ENCODE results near the gene PPP2R2B. TPM values are rescaled to one million over a fixed set of nuclear protein-coding genes. Genes with fewer than 3 reads are reported as not detected.

Gene PPP2R2B
- total RNA-seq, 4 donors from 2014 or later, result 1.2 to 2.9 (median 1.9) TPM

DNA sequence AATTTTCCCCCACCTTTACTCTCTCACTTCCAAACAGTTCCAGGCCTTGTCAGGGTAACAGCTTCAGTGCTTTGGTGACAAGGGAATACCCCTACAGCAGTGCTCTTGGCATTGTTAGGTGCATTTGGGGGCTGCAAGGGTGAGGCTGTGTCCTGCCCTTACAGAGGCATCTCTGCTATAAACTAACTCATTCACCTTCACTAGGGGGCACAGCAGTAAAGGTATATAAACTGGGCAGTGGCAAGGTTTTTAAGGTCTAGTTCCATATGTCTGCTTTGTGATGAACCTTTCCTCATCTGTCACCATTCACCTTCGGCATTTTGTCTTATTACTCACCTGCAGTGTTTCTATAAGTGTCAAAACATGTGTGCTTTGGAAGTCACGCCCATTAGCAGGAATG is 283.5 kb downstream of the PPP2R2B start:
- Histone ChIP-seq H3K27ac (no peak overlapping the region), H3K4me1 (no peaks in the 10 kb centered on the region), H3K36me3 (no peaks in the 10 kb centered on the region), H3K4me3 (no peak overlapping the region), H3K9me3 (no peaks in the 10 kb centered on the region), H3K27me3 (no peaks in the 10 kb centered on the region)
- no peak for TF ChIP-seq POLR2A (IDR thresholded peaks at IDR 0.05)
- TF ChIP-seq, protein P1, sequence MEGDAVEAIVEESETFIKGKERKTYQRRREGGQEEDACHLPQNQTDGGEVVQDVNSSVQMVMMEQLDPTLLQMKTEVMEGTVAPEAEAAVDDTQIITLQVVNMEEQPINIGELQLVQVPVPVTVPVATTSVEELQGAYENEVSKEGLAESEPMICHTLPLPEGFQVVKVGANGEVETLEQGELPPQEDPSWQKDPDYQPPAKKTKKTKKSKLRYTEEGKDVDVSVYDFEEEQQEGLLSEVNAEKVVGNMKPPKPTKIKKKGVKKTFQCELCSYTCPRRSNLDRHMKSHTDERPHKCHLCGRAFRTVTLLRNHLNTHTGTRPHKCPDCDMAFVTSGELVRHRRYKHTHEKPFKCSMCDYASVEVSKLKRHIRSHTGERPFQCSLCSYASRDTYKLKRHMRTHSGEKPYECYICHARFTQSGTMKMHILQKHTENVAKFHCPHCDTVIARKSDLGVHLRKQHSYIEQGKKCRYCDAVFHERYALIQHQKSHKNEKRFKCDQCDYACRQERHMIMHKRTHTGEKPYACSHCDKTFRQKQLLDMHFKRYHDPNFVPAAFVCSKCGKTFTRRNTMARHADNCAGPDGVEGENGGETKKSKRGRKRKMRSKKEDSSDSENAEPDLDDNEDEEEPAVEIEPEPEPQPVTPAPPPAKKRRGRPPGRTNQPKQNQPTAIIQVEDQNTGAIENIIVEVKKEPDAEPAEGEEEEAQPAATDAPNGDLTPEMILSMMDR (IDR thresholded peaks at IDR 0.05), result no peak
- no peak for DNase-seq

DNA sequence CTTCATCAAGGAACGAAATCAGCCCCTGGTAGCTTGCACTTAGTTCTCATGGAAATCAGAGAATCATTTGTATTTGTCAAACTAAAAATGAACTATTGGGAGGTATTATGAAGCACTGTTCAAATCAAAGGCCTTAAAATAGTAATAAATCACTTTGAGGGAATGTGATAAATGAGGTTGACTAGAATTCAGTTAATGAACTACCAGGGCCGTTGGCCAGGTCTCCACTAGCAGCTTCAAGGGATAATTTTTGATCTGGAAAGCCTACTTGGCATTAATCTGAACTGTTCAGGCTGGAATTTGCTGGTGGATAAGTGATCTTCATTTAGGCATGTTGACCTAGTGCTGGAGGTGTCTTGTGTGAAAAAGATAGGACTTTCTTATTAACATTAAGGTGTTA is 286.2 kb downstream of the PPP2R2B start:
- Histone ChIP-seq H3K27me3 (no peaks in the 10 kb centered on the region), H3K4me3 (no peak overlapping the region), H3K27ac (no peak overlapping the region), H3K9me3 (no peaks in the 10 kb centered on the region), H3K36me3 (no peaks in the 10 kb centered on the region), H3K4me1 (no peaks in the 10 kb centered on the region)
- no peak for TF ChIP-seq POLR2A (IDR thresholded peaks at IDR 0.05)
- TF ChIP-seq, protein P1 (IDR thresholded peaks at IDR 0.05), result no peak
- DNase-seq, result no peak

DNA sequence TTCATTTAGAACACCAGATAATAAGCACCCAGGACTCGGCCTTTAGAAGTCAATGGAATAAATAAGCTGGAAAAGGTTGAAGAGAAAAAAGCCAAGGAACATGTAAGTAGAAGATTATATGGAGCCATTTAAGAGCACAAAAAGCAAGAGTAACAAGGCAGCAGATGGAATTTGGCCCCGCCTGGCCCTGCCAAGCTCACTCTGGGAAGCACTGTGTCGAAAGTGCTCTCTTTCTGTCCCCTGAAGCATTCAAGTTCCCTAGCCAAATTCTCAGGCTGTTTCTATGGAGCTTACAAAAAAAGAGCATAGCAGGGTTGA is 289.6 kb downstream of the PPP2R2B start:
- Histone ChIP-seq H3K9me3 (no peaks in the 10 kb centered on the region), H3K4me1 (no peaks in the 10 kb centered on the region), H3K4me3 (no peak overlapping the region), H3K36me3 (no peaks in the 10 kb centered on the region), H3K27me3 (no peaks in the 10 kb centered on the region), H3K27ac (no peak overlapping the region)
- DNase-seq, result no peak
- TF ChIP-seq, protein P1 (IDR thresholded peaks at IDR 0.05), result no peak
- no peak for TF ChIP-seq POLR2A (IDR thresholded peaks at IDR 0.05)

DNA sequence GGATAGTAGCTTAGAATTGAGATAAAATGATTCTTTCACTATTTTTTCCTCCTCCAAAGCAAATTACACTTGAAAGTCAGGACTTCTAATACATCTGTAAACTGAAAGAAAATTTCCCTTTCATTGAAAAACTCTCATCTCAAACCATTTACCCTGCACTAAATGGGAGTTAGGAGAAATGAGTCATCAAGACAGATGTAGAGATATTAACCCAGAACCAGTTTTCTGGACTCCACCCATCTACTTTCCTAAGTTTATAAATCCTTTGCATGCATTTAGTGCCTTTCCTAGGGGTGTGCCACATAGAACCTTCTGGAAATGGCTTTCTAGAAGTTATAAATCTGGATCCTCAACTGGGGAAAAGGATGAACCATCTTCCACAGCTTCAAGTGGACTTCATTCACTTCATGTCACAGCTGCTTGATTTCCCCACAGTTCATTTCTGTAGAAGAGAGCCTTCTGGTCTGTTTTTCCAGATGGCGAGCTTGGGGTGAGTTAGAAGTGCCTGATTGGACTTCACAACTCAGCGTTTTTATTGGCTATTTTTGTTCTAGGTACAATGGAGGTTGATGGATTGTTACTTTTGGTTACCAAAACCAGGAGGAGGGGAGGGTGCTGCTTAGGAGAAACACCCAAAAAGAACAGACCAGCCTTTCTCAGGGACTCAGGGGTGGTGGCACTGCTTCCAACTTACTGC is 290.1 kb downstream of the PPP2R2B start:
- no peak for TF ChIP-seq POLR2A (IDR thresholded peaks at IDR 0.05)
- TF ChIP-seq, protein P1 (IDR thresholded peaks at IDR 0.05), result no peak
- Histone ChIP-seq H3K27ac (no peak overlapping the region), H3K4me1 (no peaks in the 10 kb centered on the region), H3K9me3 (no peaks in the 10 kb centered on the region), H3K27me3 (no peaks in the 10 kb centered on the region), H3K36me3 (no peaks in the 10 kb centered on the region), H3K4me3 (no peak overlapping the region)
- no peak for DNase-seq

DNA sequence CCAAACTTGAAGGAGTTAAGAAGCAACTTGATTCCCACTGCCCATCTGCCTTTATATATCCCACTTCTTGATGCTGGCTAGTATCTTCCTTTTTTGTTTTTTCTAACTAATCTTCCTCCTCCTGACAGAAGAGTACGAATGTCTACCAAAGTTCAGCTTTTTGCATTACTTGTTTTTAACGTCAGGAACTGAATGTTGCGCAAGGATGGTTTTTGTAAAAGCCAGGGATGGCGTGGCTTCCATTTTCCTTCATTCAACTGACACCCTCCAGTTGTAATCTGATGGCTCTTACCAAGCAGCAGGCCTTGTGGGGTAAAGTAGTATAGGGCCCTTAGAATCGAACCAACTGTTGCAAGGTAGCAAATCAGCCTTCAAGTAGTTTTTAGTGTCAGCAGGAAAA is 291.8 kb downstream of the PPP2R2B start:
- no peak for DNase-seq
- TF ChIP-seq, protein P1 (IDR thresholded peaks at IDR 0.05), result no peak
- TF ChIP-seq POLR2A (IDR thresholded peaks at IDR 0.05), result no peak
- H3K27ac ChIP-seq, result no peak overlapping the region
- H3K27me3 ChIP-seq, result no peaks in the 10 kb centered on the region
- H3K36me3 ChIP-seq, result no peaks in the 10 kb centered on the region
- no peaks in the 10 kb centered on the region for H3K9me3 ChIP-seq
- H3K4me3 ChIP-seq, result no peak overlapping the region
- H3K4me1 ChIP-seq, result no peaks in the 10 kb centered on the region

DNA sequence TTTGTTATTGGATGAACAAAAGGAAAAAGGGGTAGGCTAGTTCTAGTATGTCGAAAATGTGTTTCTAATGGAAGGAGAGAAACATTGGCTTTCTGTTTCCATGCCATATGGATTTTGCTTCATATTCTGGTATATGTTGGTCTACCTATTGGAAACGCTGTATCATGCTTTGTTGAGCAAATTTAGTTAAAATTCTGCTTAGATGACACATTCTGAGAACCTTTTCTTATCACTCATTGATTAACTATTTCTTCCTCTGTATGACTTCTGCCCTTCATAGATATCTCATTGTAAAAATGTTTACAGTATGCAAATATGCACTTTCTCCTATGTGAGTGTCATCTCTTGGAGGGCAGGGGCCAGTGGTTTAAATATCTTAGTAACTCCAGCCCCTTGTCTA is 293.8 kb downstream of the PPP2R2B start:
- Histone ChIP-seq H3K9me3 (no peaks in the 10 kb centered on the region), H3K27ac (no peak overlapping the region), H3K4me3 (no peak overlapping the region), H3K27me3 (no peaks in the 10 kb centered on the region), H3K4me1 (no peaks in the 10 kb centered on the region), H3K36me3 (no peaks in the 10 kb centered on the region)
- TF ChIP-seq, protein P1 (IDR thresholded peaks at IDR 0.05), result no peak
- TF ChIP-seq POLR2A (IDR thresholded peaks at IDR 0.05), result no peak
- DNase-seq, result no peak

Data from Peyer's patch (tissue), 4 donors.